ENCODE results near the gene APOA4. TPM values are rescaled to one million over a fixed set of nuclear protein-coding genes. Genes with fewer than 3 reads are reported as not detected.

Gene APOA4
- total RNA-seq, 1 experiment from 2014 or later = not detected

GRCh38 chr11:116857316-116857715 is 34.2 kb upstream of the APOA4 start:
- no peak overlapping the region for H3K4me3 ChIP-seq (ENCODE audit: low read depth in 2 of 2, low read length in 2 of 2)
- in situ Hi-C loops (cut with HindIII; ENCODE audit: low pct_unique_long_range_greater_than_20kb, low sequenced_read_pairs) (no loop called here), intact Hi-C loops (cut with micrococcal nuclease; ENCODE audit: unreplicated experiment) (no loop called here)
- peaks cover 3% of the 10 kb centered on the region; the same call in 1 of the 2 replicates for H3K36me3 ChIP-seq (ENCODE audit: control insufficient read depth, insufficient read depth, low read length)
- H3K4me1 ChIP-seq (ENCODE audit: control insufficient read depth, insufficient read depth, low read length) = peaks cover 7% of the 10 kb centered on the region; the same call in 1 of the 2 replicates
- no peak overlapping the region for H3K27ac ChIP-seq (ENCODE audit: low read length)
- no peak for ATAC-seq
- ChIA-PET POLR2A (interaction anchor here (1.0 kb wide), 1 partner anchor 58 kb away, joined by 3 read pairs; no protein-coding TSS in a partner anchor), CTCF (no interaction called here)
- H3K9me3 ChIP-seq (ENCODE audit: control insufficient read depth, insufficient read depth, low read depth, low read length) = no peaks in the 10 kb centered on the region
- no peaks in the 10 kb centered on the region for H3K27me3 ChIP-seq (ENCODE audit: control insufficient read depth, insufficient read depth, low read length)
- DNase-seq (ENCODE audit: low read depth, low spot score) = no peak
- BruUV-seq (replicated peaks) = TSS peak; percentile 34
- no peak for TF ChIP-seq POLR2AphosphoS5 (IDR thresholded peaks at IDR 0.05; ENCODE audit: low read depth, low read length)
- TF ChIP-seq SIN3A (IDR thresholded peaks at IDR 0.05; ENCODE audit: borderline replicate concordance, insufficient read depth, low read depth, low read length) = no peak
- TF ChIP-seq, protein P1, sequence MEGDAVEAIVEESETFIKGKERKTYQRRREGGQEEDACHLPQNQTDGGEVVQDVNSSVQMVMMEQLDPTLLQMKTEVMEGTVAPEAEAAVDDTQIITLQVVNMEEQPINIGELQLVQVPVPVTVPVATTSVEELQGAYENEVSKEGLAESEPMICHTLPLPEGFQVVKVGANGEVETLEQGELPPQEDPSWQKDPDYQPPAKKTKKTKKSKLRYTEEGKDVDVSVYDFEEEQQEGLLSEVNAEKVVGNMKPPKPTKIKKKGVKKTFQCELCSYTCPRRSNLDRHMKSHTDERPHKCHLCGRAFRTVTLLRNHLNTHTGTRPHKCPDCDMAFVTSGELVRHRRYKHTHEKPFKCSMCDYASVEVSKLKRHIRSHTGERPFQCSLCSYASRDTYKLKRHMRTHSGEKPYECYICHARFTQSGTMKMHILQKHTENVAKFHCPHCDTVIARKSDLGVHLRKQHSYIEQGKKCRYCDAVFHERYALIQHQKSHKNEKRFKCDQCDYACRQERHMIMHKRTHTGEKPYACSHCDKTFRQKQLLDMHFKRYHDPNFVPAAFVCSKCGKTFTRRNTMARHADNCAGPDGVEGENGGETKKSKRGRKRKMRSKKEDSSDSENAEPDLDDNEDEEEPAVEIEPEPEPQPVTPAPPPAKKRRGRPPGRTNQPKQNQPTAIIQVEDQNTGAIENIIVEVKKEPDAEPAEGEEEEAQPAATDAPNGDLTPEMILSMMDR (IDR thresholded peaks at IDR 0.05) = no peak
- TF ChIP-seq REST (IDR thresholded peaks at IDR 0.05; ENCODE audit: insufficient read depth in 1 of 2, low read depth in 2 of 2, low read length in 1 of 2) = no peak
- TF ChIP-seq TCF7L2 (IDR thresholded peaks at IDR 0.05; ENCODE audit: low read depth, low read length) = no peak

- Histone ChIP-seq H3K27ac (ENCODE audit: low read length) (no peak overlapping the region), H3K36me3 (ENCODE audit: control insufficient read depth, insufficient read depth, low read length) (peaks cover 3% of the 10 kb centered on the region; the same call in 1 of the 2 replicates), H3K27me3 (ENCODE audit: control insufficient read depth, insufficient read depth, low read length) (no peaks in the 10 kb centered on the region), H3K4me1 (ENCODE audit: control insufficient read depth, insufficient read depth, low read length) (peaks cover 8% of the 10 kb centered on the region; the same call in 1 of the 2 replicates), H3K9me3 (ENCODE audit: control insufficient read depth, insufficient read depth, low read depth, low read length) (no peaks in the 10 kb centered on the region), H3K4me3 (ENCODE audit: low read depth in 2 of 2, low read length in 2 of 2) (no peak overlapping the region)
- intact Hi-C loops (cut with micrococcal nuclease; ENCODE audit: unreplicated experiment) = no loop called here
- in situ Hi-C loops (cut with HindIII; ENCODE audit: low pct_unique_long_range_greater_than_20kb, low sequenced_read_pairs) = no loop called here
- CTCF ChIA-PET = interaction anchor here (0.7 to 1.0 kb wide), 2 partner anchors 21 to 272 kb away, joined by 4 to 5 read pairs; no protein-coding TSS in a partner anchor
- ATAC-seq (no peak), DNase-seq (ENCODE audit: low read depth, low spot score) (no peak)
- TF ChIP-seq, protein P1 (IDR thresholded peaks at IDR 0.05) = no peak
- TF ChIP-seq TCF7L2 (IDR thresholded peaks at IDR 0.05; ENCODE audit: low read depth, low read length) (no peak), REST (IDR thresholded peaks at IDR 0.05; ENCODE audit: insufficient read depth in 1 of 2, low read depth in 2 of 2, low read length in 1 of 2) (no peak), POLR2AphosphoS5 (IDR thresholded peaks at IDR 0.05; ENCODE audit: low read depth, low read length) (no peak), SIN3A (IDR thresholded peaks at IDR 0.05; ENCODE audit: borderline replicate concordance, insufficient read depth, low read depth, low read length) (no peak)
- no TSS peak for BruUV-seq (replicated peaks)
- POLR2A ChIA-PET = interaction anchor here (0.9 to 1.0 kb wide), 2 partner anchors 16 to 57 kb away, joined by 3 to 4 read pairs; no protein-coding TSS in a partner anchor
These were observed 33.3 kb upstream of the APOA4 start for GRCh38 chr11:116856423-116856822.

Data from Panc1 (cell line).